M059J (cell line): ENCODE measurements around the gene TIGD7. TPM values are rescaled to one million over a fixed set of nuclear protein-coding genes. Genes with fewer than 3 reads are reported as not detected.
"Not testable (repeated sequence)": the region's sequence is repeated elsewhere in the genome, so short reads cannot be mapped to it uniquely, and the experiment has no call there.

Experiments
- DNase-seq: peaks from one replicate; pipeline ENCODE4 v3.0.0-alpha.2; 2012; ENCODE audit warnings: low read depth
- total RNA-seq: library from RNA; depleted of rRNA; stranded (reverse); fragments of >200 nt; shearing (Covaris generic); gene quantifications from 2 replicates; pipeline ENCODE4 v1.2.3, GENCODE V29; 2014

Gene TIGD7
- total RNA-seq, 1 experiment from 2014 or later, result 10.6 TPM

DNA sequence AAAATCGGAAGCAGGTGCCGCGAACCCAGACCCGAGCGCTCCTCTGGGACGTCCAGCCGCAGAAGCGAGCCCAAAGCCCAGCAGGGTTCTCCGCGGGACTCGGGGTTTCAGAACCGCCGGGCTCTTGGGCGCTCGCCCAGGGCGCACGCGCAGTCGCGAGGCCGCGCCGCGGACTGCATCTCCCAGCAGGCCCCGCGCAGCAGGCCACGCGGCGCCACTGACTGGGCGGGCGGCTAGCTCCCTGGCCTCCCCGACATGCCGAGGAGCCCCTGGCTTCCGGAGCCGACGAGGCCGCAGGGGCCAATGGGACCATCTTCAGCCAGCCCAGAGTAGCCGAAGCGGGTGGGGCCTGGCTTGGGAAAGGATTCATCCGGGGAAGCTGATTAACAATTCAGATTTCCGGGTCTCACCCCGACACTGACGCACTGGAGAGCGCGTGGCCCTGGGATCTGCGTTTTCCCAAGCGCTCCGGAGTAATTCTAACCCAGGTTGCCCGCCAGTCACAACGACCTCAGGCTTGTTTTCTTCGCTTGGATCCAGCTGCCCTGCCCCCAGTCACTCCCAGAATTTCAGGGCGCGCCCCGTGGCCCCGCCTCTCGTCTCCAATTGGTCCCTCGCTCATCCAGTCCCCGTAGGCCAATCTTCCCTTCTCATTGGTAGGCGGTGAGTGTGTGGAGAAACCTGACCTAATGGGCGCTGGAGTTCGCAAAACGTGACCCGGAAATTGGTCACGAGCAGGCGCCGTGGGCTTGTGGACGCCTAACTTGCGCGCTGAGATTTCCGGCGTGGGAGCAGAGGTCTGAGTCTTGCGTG is 22.3 kb downstream of the TIGD7 start, which contains the start of gene ZNF263:
Gene ZNF263 (plus strand): TSS at position 762 of the 813 bp plus-strand sequence. CDS start 328 bp downstream, outside the sequence.
- DNase-seq, result peak; percentile 98

DNA sequence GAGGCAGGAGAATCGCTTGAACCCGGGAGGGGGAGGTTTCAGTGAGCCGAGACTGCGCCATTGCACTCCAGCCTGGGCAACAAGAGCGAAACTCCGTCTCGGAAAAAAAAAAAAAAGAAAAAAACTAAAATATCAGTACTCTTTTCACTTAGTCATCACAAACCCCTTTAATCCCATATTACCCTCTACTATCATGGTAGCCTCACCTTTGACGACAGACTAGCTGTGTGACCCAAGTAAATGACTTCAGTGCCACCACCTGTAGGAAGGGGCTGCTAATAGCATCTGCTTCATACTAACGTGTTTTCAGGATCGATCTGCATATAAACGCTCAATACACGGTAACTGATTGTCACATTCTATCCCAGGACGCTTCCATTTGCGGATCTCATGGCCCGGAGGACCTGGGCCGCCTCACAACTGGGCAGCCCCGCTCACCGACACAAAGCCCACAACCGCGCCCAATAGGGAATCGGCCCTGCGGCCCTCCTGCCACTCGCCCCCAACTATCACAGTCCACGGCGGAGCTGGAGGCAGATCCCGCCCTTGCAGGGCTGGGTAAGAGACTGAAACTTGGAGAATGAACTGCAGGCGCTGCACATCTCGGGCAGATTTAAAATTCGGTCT is 23.0 kb downstream of the TIGD7 start:
- peak; percentile 70 for DNase-seq

DNA sequence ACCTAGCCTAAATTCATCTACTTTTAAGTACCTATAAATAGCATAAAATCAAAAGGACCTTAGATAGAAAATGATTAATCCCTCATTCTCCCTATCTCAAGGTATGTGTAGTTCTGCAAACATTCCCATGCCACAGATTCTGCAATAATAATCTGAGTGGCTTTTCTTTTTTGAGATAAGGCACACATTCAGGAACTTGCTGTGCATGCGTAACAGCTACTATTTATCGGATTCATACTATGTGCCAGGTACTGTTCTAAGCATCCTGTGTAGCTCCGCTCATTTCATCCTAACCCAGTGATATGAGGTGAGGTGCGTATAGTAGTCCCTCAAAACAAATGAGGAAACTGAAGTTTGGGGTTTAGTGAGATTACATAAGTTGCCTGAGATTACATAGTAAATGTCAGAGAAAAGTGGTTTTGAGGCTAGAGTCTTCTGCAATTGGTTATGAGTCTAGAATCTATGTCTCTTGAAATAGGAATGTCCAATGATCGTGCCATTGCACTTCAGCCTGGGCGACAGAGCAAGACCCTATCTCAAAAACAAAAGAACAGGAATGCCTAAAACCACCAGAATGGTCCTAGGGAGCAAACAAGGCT is 23.9 kb downstream of the TIGD7 start:
- DNase-seq, result no peak

DNA sequence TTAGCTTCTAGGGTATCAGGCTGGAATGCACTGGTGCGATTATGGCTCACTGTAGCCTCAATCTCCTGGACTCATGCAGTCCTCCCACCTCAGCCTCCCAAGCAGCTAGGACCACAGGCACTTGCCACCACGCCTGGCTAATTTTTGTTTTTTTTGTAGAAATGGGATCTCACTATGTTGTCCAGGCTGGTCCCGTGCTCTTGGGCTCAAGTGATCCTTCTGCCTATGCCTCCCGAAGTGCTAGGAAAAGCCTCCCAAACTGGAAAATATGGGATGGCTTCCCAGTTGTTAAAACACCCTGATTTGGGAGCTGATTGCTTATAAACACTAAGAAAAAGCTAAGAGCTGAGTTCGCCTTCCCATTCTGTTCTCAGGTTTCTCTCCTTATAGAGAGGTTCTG is 28.6 kb downstream of the TIGD7 start:
- no peak for DNase-seq

DNA sequence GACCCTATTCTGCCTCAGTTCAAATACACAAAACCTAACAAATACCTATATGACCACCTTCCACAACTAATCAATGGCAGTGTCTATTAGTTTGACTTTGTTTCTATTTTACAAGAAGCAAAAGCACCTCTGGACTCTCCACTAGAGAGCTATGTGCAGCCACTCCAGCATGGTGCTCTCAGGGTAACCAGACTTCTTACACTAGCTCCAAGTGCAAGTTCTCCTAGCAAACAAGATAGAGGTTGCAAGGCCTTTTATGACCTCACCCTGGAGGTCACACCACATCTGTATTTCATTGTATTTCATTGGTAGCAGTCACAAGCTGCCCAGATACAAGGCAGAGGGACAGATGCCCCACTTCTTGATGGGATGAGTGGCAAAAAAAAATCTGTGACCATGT is 30.3 kb downstream of the TIGD7 start:
- no peak for DNase-seq

DNA sequence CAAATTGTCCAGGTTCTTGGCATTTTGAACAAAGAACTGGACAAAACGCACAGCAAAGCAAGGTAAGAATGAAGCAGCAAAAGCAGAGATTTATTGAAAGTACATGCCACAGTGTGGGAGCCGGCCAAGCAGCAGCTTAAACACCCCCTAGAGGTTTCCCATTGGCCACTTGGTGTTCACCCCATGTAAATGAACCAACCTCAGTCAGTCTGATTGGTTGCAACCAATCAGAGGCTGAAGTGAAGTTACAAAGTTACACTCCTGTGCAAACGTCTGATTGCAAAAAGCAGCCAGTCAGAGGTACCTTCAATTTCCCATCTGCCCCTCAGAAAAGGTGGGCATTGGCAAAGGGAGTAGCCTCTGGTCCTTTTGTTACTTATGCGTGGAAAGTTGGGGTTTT is 30.7 kb downstream of the TIGD7 start:
- DNase-seq, result peak; percentile 64

DNA sequence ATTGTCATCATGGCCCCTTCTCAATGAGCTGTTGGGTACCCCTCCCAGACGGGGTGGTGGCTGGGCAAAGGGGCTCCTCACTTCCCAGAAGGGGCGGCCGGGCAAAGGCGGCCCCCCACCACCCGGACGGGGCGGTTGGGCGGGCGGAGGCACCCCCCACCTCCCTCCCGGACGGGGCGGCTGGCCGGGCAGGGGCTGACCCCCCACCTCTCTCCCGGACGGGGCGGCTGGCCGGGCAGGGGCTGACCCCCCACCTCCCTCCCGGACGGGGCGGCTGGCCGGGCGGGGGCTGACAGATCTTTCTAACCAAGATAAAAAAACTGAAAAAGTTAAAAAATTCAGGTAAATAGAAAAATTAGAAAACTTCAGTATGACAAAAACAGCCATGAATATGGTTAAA is 33.9 kb downstream of the TIGD7 start:
- not testable (repeated sequence) for DNase-seq

DNA sequence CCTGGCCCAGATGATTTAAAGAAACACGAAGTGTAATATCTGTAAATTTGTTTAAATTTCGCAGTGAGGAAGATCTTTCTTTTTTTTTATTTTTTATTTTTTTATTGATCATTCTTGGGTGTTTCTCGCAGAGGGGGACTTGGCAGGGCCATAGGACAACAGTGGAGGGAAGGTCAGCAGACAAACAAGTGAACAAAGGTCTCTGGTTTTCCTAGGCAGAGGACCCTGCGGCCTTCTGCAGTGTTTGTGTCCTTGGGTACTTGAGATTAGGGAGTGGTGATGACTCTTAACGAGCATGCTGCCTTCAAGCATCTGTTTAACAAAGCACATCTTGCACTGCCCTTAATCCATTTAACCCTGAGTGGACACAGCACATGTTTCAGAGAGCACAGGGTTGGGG is 34.5 kb downstream of the TIGD7 start:
- DNase-seq, result not testable (repeated sequence)

DNA sequence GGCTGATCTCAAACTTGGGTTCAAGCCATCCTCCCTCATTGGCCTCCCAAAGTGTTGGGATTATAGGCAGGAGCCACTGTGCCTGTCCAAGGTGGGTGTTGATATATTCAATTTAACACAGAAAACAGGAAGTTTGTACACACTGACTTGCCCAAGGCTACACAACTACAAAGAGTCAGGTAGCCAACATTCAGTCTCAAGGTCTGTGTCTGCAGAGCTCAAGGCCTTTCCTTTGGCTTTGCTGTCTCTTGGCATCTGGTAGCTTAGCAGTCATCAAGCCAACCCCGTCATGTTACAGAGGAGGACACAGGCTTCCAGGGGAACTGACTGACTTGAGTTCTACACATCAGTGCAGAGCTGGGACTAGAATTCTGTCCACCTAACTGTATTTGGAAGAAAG is 36.9 kb downstream of the TIGD7 start:
- no peak for DNase-seq

DNA sequence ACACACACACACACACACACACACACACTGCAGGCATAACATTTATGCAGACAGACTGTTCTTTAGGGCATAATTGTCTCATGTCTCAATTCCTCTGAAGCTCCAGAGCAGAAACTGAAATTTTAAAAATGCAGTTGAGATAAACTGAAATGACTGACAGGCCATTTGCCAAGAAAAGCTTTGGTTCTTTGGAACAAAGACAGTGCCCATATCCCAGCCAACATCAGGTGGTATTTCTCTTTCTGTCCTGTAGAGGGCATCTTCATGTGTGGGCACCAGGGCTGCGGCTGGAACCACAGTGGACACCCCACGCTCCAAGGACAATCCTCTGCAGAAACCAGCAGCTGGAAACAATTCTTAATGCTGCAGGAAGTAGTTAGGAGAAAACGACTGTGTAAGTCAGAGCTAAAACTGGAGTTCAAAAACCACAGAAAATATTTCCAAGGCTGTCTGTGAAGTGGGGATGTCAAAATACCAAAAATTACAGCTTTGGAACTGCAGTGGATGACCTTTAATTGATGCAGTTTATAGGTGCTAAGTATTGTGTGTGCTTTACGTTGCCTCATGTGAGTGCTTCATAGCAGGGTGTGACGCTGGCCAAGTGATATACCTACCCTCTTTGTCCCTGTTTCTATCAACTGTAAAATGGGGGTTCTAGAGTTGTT is 38.2 kb downstream of the TIGD7 start:
- peak; percentile 43 for DNase-seq

DNA sequence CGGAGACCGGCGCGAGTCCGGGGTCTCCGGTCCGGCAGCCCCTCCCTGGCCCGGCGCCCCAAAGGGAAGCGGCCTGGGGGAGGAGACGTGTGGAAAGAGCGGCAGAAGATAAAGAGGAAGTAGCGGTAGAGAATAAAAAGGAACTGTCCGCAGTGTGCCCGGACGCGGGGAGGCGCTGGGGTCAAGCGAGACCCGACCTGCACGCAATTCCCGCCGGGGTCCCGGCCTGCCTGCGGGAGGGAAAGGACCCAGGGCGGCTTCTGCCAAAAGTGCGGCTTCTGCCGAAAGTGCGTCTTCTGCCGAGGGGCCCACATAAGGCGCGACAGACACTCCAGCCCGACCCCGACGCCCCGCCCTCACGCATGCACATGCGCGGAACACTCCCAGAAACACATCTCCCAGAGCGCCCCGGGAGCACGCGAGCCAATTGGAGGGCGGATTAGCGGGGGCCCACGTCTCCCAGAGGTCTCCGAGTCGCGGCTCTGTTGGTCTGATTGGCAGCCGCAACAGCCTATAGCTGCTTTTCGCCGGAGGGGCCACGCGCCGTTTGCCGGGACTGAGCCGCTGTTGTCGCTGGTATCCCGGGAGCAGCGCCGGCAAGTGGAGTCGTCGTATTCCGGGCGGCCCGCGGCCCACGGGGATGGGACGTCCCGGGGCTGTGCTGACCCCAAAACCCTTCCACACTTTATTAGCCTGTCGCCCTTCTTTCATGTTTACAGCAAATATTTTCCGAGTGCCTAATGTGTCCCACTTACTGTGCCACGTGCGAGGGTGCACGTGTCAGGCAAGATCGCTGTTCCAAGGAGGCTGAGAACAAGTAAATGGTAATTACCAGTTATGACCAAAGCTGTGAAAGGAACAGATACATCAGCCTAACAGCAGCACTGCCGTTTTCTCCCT is 40.8 kb downstream of the TIGD7 start:
- peak; percentile 98 for DNase-seq

DNA sequence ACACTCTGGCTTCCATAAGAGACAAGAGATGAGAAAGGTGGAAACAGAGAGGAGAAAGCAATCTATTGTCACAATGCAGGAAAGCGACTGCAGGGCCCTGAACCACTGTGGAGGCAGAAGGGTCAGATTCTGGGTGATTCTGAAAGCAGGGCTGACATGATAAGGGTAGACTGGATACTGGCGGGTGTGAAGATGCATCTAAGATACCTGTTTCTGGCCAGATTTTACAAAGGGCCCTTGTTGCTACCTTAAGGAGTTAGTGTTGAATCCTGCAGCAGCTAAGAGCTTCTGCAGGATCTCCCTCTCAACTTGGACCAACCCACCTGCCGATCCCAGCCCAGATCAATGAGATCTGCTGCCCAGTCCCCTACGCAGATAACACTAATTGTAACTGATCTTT is 42.7 kb downstream of the TIGD7 start:
- DNase-seq, result no peak

DNA sequence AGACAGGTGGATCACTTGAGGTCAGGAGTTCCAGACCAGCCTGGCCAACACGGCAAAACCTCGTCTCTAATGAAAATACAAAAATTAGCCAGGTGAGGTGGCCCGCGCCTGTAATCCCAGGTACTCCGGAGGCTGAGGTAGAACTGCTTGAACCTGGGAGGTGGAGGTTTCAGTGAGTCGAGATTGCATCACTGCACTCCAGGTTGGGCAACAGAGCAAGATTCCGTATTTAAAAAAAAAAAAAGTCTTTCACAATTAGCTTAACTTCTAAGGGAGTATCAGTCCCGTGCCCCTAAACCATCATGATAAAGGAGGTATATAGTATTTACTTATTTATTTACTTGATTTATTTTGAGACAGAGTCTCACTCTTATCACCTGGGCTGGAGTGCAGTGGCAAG is 45.4 kb downstream of the TIGD7 start:
- DNase-seq, result no peak

DNA sequence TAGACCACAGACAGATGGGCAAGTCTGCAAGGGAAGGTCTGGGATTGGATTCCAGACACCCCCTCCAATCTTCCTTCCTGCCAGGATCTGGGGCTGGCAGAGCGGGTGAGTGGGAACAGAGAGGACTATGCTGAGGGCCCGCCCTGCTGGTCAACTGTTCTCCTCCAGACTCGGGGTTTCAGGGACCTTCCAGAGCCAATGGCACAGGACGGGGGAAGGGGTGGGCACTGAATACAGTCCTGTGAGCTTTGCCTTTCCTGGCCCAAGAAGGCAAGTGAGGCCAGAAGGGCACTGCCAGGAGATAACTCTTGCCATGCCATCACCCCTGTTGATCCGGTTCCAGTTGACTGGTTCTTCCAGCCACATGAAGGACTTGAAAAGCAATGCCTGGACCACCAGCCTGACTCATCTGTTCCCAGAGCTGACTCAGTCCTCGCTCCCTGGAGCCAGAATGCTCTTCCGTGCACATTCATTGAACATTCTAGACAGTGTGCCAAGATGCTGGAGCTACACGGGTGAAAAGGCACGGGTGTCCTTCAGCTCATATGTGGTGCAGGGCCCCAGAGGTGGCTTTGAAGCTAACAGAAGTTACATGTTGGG is 48.3 kb downstream of the TIGD7 start:
- DNase-seq, result peak; percentile 81

DNA sequence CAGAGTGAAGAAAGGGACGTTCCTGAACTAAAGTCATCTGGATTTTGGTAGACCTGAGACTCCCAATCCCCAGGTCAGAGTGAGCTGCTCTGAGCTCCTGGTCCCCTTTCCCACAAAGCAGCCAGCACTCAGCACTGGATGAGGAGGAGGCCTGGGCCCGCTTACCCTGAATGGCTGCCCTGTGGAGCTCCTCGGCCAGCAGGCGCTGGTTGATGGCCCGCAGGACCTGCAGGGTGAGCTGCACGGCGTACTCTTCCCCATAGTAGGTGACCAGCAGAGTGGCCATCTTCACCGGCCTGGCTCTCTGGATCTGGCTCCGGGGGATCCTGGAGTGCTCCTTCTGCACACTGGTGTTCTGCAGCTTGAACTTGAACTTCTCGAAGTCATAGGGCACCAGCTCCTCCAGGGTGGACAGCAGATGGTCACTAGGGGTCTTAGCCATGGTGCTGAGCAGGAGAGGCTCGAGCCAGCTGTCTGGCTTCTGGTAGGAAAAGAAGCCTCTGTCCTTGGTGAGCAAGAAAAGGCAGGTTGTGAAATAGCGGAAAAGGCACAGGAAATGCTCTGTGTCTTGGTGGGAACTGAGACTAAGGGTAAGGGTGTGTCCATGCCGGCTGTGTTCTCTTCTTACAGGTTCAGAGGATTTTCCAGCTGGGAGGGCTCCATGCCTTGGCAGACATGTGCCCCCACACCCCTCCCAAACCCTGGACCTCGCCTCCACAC is 48.9 kb downstream of the TIGD7 start, which contains the start of gene MEFV:
Gene MEFV (minus strand): TSS at position 488 of the 720 bp plus-strand sequence. CDS start 46 bp downstream, at position 442.
- DNase-seq, result peak; percentile 22

DNA sequence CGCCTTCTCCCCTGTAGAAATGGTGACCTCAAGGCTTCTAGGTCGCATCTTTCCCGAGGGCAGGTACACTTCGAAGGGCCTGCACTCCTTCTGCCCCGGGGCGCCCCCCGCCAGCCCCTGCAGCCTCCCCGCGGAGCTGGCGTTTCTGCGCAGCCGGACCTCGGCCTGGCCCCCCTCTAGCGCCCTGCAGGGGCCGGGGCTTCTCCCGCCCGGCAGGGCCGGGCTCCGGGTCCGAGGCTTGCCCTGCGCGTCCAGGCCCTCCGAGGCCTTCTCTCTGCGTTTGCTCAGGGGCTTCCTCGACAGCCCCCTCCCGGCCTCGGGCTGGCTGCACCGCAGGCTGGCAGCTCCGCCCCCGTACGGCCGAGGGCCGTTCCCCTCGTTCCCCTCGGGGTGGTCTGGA is 50.9 kb downstream of the TIGD7 start:
- no peak for DNase-seq

DNA sequence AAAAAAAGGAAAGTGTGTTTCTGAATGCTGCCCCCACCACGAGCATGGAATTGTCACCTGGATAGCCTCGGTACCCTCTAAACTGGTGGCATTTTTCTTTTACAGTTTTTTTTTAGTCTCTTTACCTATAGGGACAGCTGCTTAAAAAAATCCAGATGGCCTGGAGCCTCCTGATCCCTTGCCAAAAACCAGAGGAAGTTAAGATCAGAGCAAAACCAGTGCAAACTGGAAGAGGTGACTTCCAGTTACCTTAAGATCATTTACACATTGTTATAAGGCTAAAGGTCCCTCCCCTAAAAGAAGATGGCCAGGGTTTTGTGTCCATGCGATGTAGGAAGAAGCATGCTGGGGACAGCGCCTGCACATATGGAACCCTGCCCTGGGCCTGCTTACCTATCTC is 52.3 kb downstream of the TIGD7 start:
- DNase-seq, result peak; percentile 27

DNA sequence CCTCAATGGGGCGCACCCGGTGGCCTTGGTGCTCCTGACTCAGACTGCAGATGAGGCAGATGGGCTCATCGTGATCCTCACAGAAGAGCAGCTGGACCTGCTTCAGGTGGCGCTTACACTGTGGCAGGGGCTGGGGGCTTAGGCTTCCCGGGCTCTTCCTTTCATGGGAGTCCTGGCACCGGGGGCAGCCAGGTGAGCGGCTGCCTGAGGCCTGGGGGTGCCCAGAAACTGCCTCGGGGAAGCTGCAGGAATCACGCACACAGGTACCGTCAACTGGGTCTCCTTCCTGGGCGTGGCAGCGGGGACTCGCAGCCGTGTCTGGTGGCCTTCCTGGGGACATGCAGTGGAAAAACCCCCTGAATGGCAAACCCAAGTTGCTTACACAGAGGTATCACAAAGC is 55.8 kb downstream of the TIGD7 start:
- no peak for DNase-seq

DNA sequence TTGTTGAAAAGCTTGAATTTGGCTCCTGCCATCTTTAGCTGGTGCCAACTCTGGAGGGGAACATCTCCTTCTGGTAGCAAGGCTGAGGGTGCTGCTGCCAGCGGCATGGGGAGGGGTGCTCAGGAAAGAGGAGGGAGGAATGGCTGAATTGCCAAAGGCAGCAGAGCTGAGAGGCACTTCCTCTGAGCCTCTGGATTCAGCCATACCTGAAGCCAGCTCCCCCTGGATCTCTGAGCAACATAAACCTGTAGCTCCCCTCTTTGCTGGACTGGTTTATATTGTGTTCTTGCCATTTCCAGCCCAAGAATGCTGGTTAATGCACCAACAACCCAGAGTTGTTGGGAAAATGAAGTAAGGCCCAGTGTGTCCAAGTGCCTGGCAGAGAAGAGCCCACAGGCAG is 56.2 kb downstream of the TIGD7 start:
- DNase-seq, result no peak
